Measurements from ENCODE around the gene SBSN. TPM values are rescaled to one million over a fixed set of nuclear protein-coding genes. Genes with fewer than 3 reads are reported as not detected.
"Not testable (repeated sequence)": the region's sequence is repeated elsewhere in the genome, so short reads cannot be mapped to it uniquely, and the experiment has no call there.

The SBSN gene
- total and polyA plus RNA-seq, 4 donors: 0.08 to 0.39 (median 0.09) TPM; not detected in 1

- 88 to 93% methylated on average over 5 of the region's 5 CpGs for WGBS, 2 donors
- Histone ChIP-seq H3K4me1 (ENCODE audit: control insufficient read depth in 5 of 5, insufficient read depth in 5 of 5, low read length in 5 of 5) (peaks cover 0 to 15% (median 0%) of the 10 kb centered on the region in 5 donors), H3K9me3 (ENCODE audit: control insufficient read depth in 4 of 4, insufficient read depth in 3 of 4, low read length in 3 of 4) (no peaks in the 10 kb centered on the region), H3K27me3 (ENCODE audit: control insufficient read depth in 3 of 3, insufficient read depth in 3 of 3, low read length in 2 of 3) (no peaks in the 10 kb centered on the region), H3K9ac (ENCODE audit: insufficient read depth in 1 of 2, low read length in 2 of 2) (no peak overlapping the region), H3K27ac (ENCODE audit: low read depth in 1 of 2, low read length in 1 of 2) (no peak overlapping the region), H3K4me3 (no peak overlapping the region), H3K36me3 (ENCODE audit: control insufficient read depth in 4 of 4, insufficient read depth in 4 of 4, low read length in 4 of 4) (no peaks in the 10 kb centered on the region)
- DNase-seq (no peak), ATAC-seq (ENCODE audit: insufficient read depth, low FRiP score) (no peak)
- no peak for TF ChIP-seq CTCF (IDR thresholded peaks at IDR 0.05; ENCODE audit: control extremely low read depth, extremely low read depth)
Measured at GRCh38 chr19:35483089-35483488, 45.0 kb downstream of the SBSN start.

- Histone ChIP-seq H3K4me1 (ENCODE audit: control insufficient read depth in 5 of 5, insufficient read depth in 5 of 5, low read length in 5 of 5) (no peaks in the 10 kb centered on the region), H3K9ac (ENCODE audit: insufficient read depth in 1 of 2, low read length in 2 of 2) (no peak overlapping the region), H3K27ac (ENCODE audit: low read depth in 1 of 2, low read length in 1 of 2) (no peak overlapping the region), H3K9me3 (ENCODE audit: control insufficient read depth in 4 of 4, insufficient read depth in 3 of 4, low read length in 3 of 4) (no peaks in the 10 kb centered on the region), H3K27me3 (ENCODE audit: control insufficient read depth in 3 of 3, insufficient read depth in 3 of 3, low read length in 2 of 3) (no peaks in the 10 kb centered on the region), H3K36me3 (ENCODE audit: control insufficient read depth in 4 of 4, insufficient read depth in 4 of 4, low read length in 4 of 4) (no peaks in the 10 kb centered on the region), H3K4me3 (no peak overlapping the region)
- WGBS, 2 donors: 75 to 87% methylated on average over 21 of the region's 21 CpGs
- ATAC-seq (ENCODE audit: insufficient read depth, low FRiP score) (no peak), DNase-seq (peak in 2 of 3 donors; percentile 24 to 32)
- no peak for TF ChIP-seq CTCF (IDR thresholded peaks at IDR 0.05; ENCODE audit: control extremely low read depth, extremely low read depth)
Measured at GRCh38 chr19:35478794-35479677, 49.1 kb downstream of the SBSN start.

GRCh38 chr19:35476149-35476548 lies 52.0 kb downstream of the SBSN start:
- Histone ChIP-seq H3K27ac (ENCODE audit: low read depth in 1 of 2, low read length in 1 of 2) (no peak overlapping the region), H3K36me3 (ENCODE audit: control insufficient read depth in 4 of 4, insufficient read depth in 4 of 4, low read length in 4 of 4) (no peaks in the 10 kb centered on the region), H3K4me3 (no peak overlapping the region), H3K9me3 (ENCODE audit: control insufficient read depth in 4 of 4, insufficient read depth in 3 of 4, low read length in 3 of 4) (no peaks in the 10 kb centered on the region), H3K4me1 (ENCODE audit: control insufficient read depth in 5 of 5, insufficient read depth in 5 of 5, low read length in 5 of 5) (no peaks in the 10 kb centered on the region), H3K27me3 (ENCODE audit: control insufficient read depth in 3 of 3, insufficient read depth in 3 of 3, low read length in 2 of 3) (no peaks in the 10 kb centered on the region), H3K9ac (ENCODE audit: insufficient read depth in 1 of 2, low read length in 2 of 2) (no peak overlapping the region)
- no peak for DNase-seq
- WGBS, 2 donors: 65 to 71% methylated on average over 4 of the region's 4 CpGs
- ATAC-seq (ENCODE audit: insufficient read depth, low FRiP score): no peak
- TF ChIP-seq CTCF (IDR thresholded peaks at IDR 0.05; ENCODE audit: control extremely low read depth, extremely low read depth): no peak

- not testable (repeated sequence) for DNase-seq
Measured at GRCh38 chr19:35474594-35474993, 53.5 kb downstream of the SBSN start.

More at GRCh38 chr19:35474594-35474993, 53.5 kb downstream of the SBSN start:
- not testable (repeated sequence) for H3K36me3 ChIP-seq (ENCODE audit: control insufficient read depth in 4 of 4, insufficient read depth in 4 of 4, low read length in 4 of 4); H3K4me1 ChIP-seq (ENCODE audit: control insufficient read depth in 5 of 5, insufficient read depth in 5 of 5, low read length in 5 of 5); ATAC-seq (ENCODE audit: insufficient read depth, low FRiP score); H3K9me3 ChIP-seq (ENCODE audit: control insufficient read depth in 4 of 4, insufficient read depth in 3 of 4, low read length in 3 of 4); H3K27ac ChIP-seq (ENCODE audit: low read depth in 1 of 2, low read length in 1 of 2); H3K4me3 ChIP-seq; H3K9ac ChIP-seq (ENCODE audit: insufficient read depth in 1 of 2, low read length in 2 of 2); H3K27me3 ChIP-seq (ENCODE audit: control insufficient read depth in 3 of 3, insufficient read depth in 3 of 3, low read length in 2 of 3)
- 89 to 91% methylated on average over 7 of the region's 7 CpGs for WGBS, 2 donors

Measured in lung (tissue), 12 donors.